Uterus (tissue), 2 donors: ENCODE measurements around the gene DOCK1.

Source experiments
- POLR2A ChIP-seq, 2 donors: fragments of 450-650 bp; IDR thresholded peaks; one replicate each; pipeline ENCODE4 v1.6.1; 2016; ENCODE audit warnings: antibody characterized with exemption in 2 of 2, mild to moderate bottlenecking in 1 of 2, moderate library complexity in 1 of 2
- TF ChIP-seq, protein P1 (sequence below), 4 experiments: fragments of 200-600 bp in 2 of 4; fragments of 450-650 bp in 2 of 4; sonication (generic) in 2 of 4; IDR thresholded peaks; one replicate each; pipeline ENCODE4 v1.5.1; 2016 to 2019; ENCODE audit warnings: antibody characterized with exemption in 4 of 4, mild to moderate bottlenecking in 2 of 4, moderate library complexity in 1 of 4

DNA sequence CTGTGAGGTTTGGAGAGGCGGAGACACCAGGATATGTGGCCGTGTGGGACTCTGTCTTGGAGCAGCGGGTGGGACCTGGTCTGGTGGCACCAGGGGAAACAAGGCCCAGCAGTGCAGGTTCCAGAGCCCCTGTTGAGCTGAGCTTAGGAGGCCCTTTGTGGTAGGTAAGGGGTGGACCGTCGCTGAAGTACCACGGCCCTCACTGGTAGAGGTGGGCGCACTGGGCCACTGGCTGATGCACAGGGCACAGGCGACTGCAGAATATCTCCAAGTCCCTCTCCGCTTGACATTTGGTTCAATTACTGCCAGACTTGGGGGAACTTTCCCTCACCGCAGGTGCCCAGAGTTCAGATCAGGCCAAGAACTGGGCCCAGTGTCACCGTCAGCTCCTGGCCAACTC is 27.3 kb downstream of the DOCK1 start:
- TF ChIP-seq, protein P1, sequence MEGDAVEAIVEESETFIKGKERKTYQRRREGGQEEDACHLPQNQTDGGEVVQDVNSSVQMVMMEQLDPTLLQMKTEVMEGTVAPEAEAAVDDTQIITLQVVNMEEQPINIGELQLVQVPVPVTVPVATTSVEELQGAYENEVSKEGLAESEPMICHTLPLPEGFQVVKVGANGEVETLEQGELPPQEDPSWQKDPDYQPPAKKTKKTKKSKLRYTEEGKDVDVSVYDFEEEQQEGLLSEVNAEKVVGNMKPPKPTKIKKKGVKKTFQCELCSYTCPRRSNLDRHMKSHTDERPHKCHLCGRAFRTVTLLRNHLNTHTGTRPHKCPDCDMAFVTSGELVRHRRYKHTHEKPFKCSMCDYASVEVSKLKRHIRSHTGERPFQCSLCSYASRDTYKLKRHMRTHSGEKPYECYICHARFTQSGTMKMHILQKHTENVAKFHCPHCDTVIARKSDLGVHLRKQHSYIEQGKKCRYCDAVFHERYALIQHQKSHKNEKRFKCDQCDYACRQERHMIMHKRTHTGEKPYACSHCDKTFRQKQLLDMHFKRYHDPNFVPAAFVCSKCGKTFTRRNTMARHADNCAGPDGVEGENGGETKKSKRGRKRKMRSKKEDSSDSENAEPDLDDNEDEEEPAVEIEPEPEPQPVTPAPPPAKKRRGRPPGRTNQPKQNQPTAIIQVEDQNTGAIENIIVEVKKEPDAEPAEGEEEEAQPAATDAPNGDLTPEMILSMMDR (IDR thresholded peaks at IDR 0.05) = no peak
- no peak for TF ChIP-seq POLR2A (IDR thresholded peaks at IDR 0.05)
